ENCODE data around the gene NUAK1.
"Not testable (repeated sequence)": the region's sequence is repeated elsewhere in the genome, so short reads cannot be mapped to it uniquely, and the experiment has no call there.

NUAK1 gene

DNA sequence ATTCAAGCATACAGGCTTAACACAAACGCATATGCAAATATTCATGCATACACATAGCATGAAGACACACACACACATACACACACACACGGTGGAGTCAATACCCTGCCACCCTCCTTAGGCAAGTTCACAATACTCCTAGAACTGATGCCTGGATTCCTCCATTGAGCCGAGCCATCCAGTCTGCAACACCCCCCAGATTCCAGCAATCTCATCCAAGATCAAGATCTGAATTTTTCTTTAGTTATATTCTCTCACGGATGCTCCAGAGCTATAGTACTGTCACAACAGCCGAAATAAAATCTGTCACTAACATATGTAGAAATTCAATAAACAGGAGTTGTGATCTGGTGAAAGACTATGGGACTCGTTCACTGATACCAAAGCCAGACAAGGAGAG is 110.8 kb downstream of the NUAK1 start:
- no peak for DNase-seq

DNA sequence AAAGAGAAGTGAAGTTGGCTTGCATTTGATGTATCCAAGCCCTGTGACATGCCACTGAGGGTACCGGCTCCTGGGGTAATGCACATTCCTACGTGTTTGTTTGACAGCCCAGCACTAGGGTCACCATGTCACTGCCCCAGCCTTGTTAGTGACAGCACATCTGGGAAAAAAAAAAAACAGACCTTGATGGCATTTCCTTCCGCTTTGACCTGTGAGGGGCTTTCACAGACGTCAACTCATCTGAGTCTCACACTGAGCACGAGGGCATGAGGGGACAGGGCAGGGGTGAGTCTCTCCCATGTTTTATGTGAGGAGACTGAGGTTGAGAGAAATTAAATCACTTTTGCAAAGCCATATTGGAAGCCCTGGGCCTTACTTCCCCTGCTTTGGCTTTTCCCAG is 111.5 kb downstream of the NUAK1 start:
- no peak for DNase-seq

DNA sequence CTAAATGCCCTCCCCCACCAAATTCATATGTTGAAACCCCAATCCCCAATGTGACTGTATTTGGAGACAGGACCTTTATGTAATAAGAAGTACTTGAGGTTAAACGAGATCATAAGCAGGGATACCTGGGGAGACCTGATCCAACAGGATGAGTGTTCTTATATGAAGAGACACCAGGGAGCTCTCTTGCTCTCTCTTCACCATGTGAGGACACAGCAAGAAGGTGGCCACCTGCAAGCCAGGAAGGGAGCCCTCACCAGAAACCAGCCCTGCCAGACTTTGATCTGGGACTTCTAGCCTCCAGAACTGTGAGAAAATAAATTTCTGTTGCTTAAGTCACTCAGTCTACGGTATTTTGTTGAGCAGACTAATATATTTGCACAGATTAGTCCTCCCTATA is 113.6 kb downstream of the NUAK1 start:
- no peak for DNase-seq

DNA sequence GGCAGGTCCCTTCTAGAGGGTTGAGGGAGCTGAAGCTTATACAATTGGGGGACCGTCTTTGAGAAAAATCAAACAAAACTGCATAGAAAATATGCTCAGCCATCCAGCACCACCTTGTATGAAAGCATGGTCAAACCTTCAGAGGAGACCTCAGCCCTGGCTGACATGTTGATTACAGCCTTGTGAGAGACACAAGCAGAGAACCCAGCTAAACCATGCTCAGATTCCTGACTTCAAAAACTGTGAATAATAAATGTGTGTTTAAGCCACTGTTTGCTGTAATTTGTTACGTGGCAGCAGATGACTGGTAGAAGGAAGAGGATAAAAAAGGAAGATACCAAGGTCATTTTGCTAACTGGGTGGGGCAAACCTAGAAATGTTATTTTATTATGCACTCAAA is 115.7 kb downstream of the NUAK1 start:
- DNase-seq: no peak

DNA sequence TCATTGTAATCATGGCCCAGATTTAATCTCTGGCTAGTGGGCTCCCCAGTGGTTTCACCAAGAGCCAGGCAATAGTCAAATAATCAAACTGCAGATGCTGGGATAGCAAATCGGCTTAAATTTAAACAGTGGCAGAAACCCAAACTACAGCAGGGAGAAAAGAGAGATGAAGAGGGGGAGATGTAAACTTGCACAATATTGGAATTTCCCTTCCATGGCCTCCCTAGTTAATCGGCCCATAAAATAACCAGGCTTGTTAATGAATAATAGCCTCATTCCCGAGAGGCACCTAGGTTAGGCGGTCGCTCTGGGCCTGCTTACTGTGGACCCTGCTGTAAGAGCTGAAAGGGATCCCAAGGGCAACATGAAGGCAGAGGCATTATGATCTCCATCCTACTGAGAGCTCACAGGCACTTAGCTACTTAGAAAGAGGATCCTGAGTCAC is 116.2 kb downstream of the NUAK1 start:
- DNase-seq: no peak

DNA sequence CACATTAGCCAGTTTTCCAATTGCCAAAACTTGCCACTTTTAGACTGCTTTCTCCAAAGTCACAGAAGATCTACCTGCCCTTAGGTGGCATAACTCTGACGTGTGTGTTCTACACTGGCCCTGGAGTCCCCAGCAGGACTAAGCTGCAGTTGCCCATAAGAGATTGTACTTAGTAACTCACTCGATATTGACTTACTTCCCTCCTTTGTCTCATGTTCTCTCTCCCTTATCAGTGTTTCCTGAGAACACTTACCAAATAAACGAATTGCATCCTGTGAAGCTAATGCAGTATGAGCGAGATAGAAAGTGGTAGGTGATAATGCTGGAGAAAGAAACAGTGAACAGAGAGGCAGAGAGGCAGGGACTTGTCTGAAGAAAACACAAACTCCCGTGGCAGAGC is 117.2 kb downstream of the NUAK1 start:
- no peak for DNase-seq

DNA sequence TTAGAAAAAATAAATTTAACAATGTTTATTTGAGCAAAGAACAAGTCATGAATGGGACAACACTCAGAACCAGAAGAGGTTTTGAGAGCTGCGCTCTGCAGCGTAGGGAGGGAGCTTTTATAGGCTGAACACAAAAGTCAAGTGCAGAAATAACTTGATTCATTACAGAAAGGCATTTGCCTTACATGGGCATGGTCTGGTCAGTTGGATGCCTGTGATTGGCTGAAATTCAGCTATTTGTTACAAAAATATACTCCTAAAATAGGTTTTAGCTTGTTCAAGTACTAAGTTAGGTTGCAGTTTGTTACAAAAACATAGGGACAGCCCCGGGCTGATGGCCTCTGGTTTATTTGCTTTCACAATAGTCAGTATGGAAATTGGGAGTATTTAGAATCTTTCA is 118.0 kb downstream of the NUAK1 start:
- no peak for DNase-seq

DNA sequence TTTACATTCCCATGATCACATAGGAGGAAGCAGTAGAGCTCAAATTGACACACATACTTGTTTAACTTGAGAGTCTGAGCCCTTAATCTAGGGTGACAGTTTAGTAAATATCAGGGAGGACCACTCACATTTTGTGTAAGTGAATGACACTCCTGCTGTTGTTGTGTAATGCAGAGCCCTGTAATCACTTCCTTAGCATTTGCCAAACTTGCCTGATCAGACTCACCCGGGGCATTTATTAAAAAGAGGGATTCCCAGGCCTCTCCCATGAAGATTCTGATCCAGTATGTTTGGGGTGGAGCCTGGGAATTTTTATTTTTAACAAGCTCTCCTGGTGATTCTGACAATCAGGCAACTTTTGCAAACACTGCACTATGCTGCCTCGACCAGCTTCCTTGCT is 119.6 kb downstream of the NUAK1 start:
- DNase-seq: no peak

DNA sequence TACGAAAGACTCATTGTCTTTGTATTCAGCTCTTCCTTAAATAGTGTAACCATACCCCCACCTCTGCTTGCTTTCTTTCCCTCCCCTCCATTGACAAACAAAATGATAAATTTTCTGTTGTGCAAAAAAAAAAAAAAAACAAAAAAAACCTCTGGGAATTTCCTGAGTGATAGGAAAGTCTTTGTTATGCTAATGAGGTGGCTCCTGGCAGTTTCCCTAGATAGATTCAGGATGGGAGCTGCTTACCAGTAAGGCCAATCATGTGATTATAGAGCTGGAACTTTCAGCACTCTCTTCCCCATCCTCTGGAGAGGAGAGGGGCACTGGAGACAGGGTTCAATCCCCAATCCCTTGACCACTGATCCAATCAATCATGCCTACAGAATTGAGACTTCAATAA is 120.5 kb downstream of the NUAK1 start:
- no peak for DNase-seq

DNA sequence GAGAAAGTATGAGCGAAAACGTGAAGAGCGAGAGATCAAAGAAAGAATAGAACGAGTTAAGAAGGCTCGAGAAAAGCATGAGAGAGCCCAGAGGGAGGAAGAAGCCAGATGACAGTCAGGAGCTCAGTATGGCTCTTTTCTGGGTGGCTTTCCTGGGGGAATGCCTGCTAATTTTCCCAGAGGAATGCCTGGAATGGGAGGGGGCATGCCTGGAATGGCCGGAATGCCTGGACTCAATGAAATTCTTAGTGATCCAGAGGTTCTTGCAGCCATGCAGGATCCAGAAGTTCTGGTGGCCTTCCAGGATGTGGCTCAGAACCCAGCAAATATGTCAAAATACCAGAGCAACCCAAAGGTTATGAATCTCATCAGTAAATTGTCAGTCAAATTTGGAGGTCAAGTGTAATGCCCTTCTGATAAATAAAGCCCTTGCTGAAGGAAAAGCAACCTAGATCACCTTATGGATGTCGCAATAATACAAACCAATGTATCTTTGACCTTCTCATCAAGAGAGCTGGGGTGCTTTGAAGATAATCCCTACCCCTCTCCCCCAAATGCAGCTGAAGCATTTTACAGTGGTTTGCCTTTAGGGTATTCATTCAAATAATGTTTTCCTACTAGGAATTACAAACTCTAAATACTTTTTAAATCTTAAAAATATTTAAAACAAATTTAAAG is 122.0 kb downstream of the NUAK1 start:
- DNase-seq: not testable (repeated sequence)

DNA sequence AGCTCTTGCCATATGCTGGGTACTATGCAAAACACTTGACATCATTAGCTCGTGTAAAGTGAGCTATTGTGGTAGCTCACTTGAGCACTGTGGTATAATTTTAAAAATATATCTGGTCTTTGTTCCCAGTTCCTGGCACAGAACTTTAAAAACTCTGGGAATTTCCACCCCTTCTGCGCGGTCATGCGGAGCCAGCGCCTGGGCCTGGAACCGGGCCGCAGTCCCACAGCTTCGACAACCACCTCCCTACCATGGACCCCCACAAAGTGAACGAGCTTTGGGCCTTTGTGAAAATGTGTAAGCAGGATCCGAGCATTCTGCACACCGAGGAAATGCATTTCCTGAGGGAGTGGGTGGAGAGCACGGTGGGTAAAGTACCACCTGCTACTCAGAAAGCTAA is 123.1 kb downstream of the NUAK1 start:
- no peak for DNase-seq

DNA sequence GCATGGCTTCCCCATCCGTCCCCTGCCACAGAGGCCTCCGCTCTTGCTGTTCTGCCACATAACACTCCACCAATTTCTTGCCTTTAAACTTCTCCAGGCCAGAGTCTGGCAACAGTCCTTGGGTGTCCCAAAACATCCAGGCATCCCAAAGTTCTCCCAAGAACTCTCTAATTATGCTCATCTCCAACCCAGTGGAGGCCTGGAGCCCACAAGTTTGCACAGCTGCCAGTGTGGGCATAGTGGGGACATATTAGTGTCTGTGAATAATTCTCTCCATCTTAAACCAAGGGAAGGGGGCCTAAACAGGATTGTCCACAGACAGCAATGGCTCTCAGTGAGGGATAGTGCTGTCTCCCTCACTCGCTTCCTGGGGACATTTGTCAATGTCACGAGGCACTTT is 124.8 kb downstream of the NUAK1 start:
- DNase-seq: no peak

Data from activated CD8-positive, alpha-beta memory T cell treated with anti-CD3 and anti-CD28 coated beads for 24 hours (primary cell).